HepG2 (cell line): ENCODE results near the gene C2orf42. TPM values are rescaled to one million over a fixed set of nuclear protein-coding genes. Genes with fewer than 3 reads are reported as not detected.

Experiments
- ATF7 ChIP-seq, 2 experiments: fragments of 450-650 bp in 1 of 2; sonication (generic) in 1 of 2; formaldehyde crosslinking in 1 of 2; IDR thresholded peaks; 2 replicates each; pipeline versions ENCODE4 v1.4.0 to v1.6.1; 2016 to 2020; ENCODE audit warnings: antibody characterized with exemption in 1 of 2, mild to moderate bottlenecking in 1 of 2, missing genetic modification reagents in 1 of 2
- CBX2 ChIP-seq, 2 experiments: fragments of 200-600 bp in 1 of 2; sonication (generic); formaldehyde crosslinking in 1 of 2; IDR thresholded peaks; 2 replicates each; pipeline versions ENCODE4 v1.7.0 to v1.8.1; 2018 to 2022; ENCODE audit warnings: low read depth in 2 of 2, low read length in 1 of 2, mild to moderate bottlenecking in 1 of 2, missing genetic modification reagents in 1 of 2
- GABPA ChIP-seq, 2 experiments: IDR thresholded peaks; 2 replicates each; pipeline ENCODE4 v1.6.1; 2011 to 2016; ENCODE audit warnings: low read depth in 2 of 2, low read length in 1 of 2, missing biosample characterization in 1 of 2, missing genetic modification characterization in 1 of 2
- ISX ChIP-seq: sonication (generic); formaldehyde crosslinking; conservative IDR thresholded peaks from 2 replicates; pipeline ENCODE4 v1.5.0; 2020; ENCODE audit warnings: missing genetic modification reagents
- MED1 ChIP-seq: sonication (generic); formaldehyde crosslinking; IDR thresholded peaks from 2 replicates; pipeline ENCODE4 v1.4.0; 2020; ENCODE audit warnings: missing genetic modification reagents
- PPARG ChIP-seq: conservative IDR thresholded peaks from 2 replicates; pipeline ENCODE4 v1.6.1; 2016; ENCODE audit warnings: missing biosample characterization, missing genetic modification reagents
- RCOR2 ChIP-seq: IDR thresholded peaks from 2 replicates; pipeline ENCODE4 v1.6.1; 2016; ENCODE audit warnings: missing biosample characterization, missing genetic modification reagents
- SATB2 ChIP-seq: sonication (generic); formaldehyde crosslinking; IDR thresholded peaks from 2 replicates; pipeline ENCODE4 v1.5.0; 2020; ENCODE audit warnings: missing genetic modification reagents
- SIN3A ChIP-seq: IDR thresholded peaks from 2 replicates; pipeline ENCODE4 v1.6.1; 2011; ENCODE audit warnings: low read depth, mild to moderate bottlenecking, control low read depth, low read length, borderline replicate concordance
- SMAD3 ChIP-seq: sonication (generic); formaldehyde crosslinking; IDR thresholded peaks from 2 replicates; pipeline ENCODE4 v1.4.0; 2020; ENCODE audit warnings: missing genetic modification reagents
- SP140L ChIP-seq: sonication (generic); formaldehyde crosslinking; IDR thresholded peaks from 2 replicates; pipeline ENCODE4 v1.4.0; 2020; ENCODE audit warnings: missing genetic modification reagents, borderline replicate concordance
- SRF ChIP-seq: IDR thresholded peaks from 2 replicates; pipeline ENCODE4 v1.6.1; 2011; ENCODE audit warnings: mild to moderate bottlenecking, low read depth, low read length, moderate library complexity
- SRY ChIP-seq: sonication (generic); formaldehyde crosslinking; IDR thresholded peaks from 2 replicates; pipeline ENCODE4 v1.8.0; 2022; ENCODE audit warnings: mild to moderate bottlenecking, missing genetic modification reagents
- ZBTB43 ChIP-seq: sonication (generic); formaldehyde crosslinking; conservative IDR thresholded peaks from 2 replicates; pipeline ENCODE4 v1.4.0; 2020; ENCODE audit warnings: missing genetic modification reagents
- ZNF235 ChIP-seq: sonication (generic); formaldehyde crosslinking; IDR thresholded peaks from 2 replicates; pipeline ENCODE4 v1.8.1; 2023; ENCODE audit warnings: mild to moderate bottlenecking, missing genetic modification reagents, borderline replicate concordance
- ZNF256 ChIP-seq: sonication (generic); formaldehyde crosslinking; conservative IDR thresholded peaks from 2 replicates; pipeline ENCODE4 v1.4.0; 2020; ENCODE audit warnings: missing genetic modification reagents
- ZNF569 ChIP-seq: sonication (generic); formaldehyde crosslinking; IDR thresholded peaks from 2 replicates; pipeline ENCODE4 v1.5.0; 2020; ENCODE audit warnings: mild to moderate bottlenecking, missing genetic modification reagents, moderate library complexity, borderline replicate concordance
- ZNF652 ChIP-seq: IDR thresholded peaks from 2 replicates; pipeline ENCODE4 v1.6.1; 2016; ENCODE audit warnings: low read depth, borderline replicate concordance
- ZNF768 ChIP-seq: sonication (generic); formaldehyde crosslinking; IDR thresholded peaks from 2 replicates; pipeline ENCODE4 v1.4.0; 2020; ENCODE audit warnings: missing genetic modification reagents
- polyA plus RNA-seq, 8 experiments: library from polyadenylated mRNA; depleted of rRNA in 3 of 8; stranded (reverse) in 7 of 8; unstranded in 1 of 8; fragments of >200 nt; fragmentation: Illumina TruSeq in 4 of 8; extraction: Trizol in 4 of 8; gene quantifications; 2 replicates each; pipeline versions ENCODE4 v1.2.1 to v1.2.3, GENCODE V29; 2011 to 2016; ENCODE audit warnings: low read depth in 4 of 8, missing spikeins in 1 of 8, mixed read lengths in 1 of 8; ENCODE audit not compliant: insufficient read depth in 1 of 8
- total RNA-seq, 5 experiments: library from RNA; depleted of rRNA; stranded (reverse); fragments of >200 nt; fragmentation: Illumina TruSeq; extraction: Trizol; gene quantifications; 2 replicates each; pipeline ENCODE4 v1.2.3, GENCODE V29; 2016; ENCODE audit warnings: low read depth in 1 of 5
- TF ChIP-seq, protein P1 (sequence below): sonication (generic); formaldehyde crosslinking; conservative IDR thresholded peaks from 2 replicates; pipeline ENCODE4 v1.4.0; 2020; ENCODE audit warnings: mild to moderate bottlenecking, missing genetic modification reagents, moderate library complexity
- TF ChIP-seq, protein P2 (sequence below): sonication (generic); formaldehyde crosslinking; IDR thresholded peaks from 2 replicates; pipeline ENCODE4 v1.5.0; 2020; ENCODE audit warnings: missing genetic modification reagents, mild to moderate bottlenecking, borderline replicate concordance
- TF ChIP-seq, protein P3 (sequence below): sonication (generic); formaldehyde crosslinking; IDR thresholded peaks from 2 replicates; pipeline ENCODE4 v1.4.0; 2020; ENCODE audit warnings: missing genetic modification reagents, mild to moderate bottlenecking, borderline replicate concordance

The C2orf42 gene
- total and polyA plus RNA-seq, 2 of the 13 experiments (the other 11 are each of a cell fraction or from before 2014, with no cell fraction given), result 9.3 to 9.9 TPM

GRCh38 chr2:70141902-70142589 lies 48.8 kb downstream of the C2orf42 start (continued):
- TF ChIP-seq SMAD3 (CRISPR knock-in tag) (no peak), SATB2 (CRISPR knock-in tag) (peak; percentile 18; the same call in 1 of the 2 replicates), SIN3A (no peak), ATF7 (IDR thresholded peaks at IDR 0.05) (no peak), ATF7 (CRISPR knock-in tag; IDR thresholded peaks at IDR 0.05) (no peak), MED1 (CRISPR knock-in tag) (no peak), SRY (CRISPR knock-in tag) (peak; percentile 31), SP140L (CRISPR knock-in tag) (0 out of 2 replicates have a peak, but pooled peaks have one; percentile 11), ZBTB43 (CRISPR knock-in tag) (no peak; the same call in none of the 2 replicates), ZNF256 (CRISPR knock-in tag) (no peak), SRF (no peak), ZNF652 (CRISPR knock-in tag) (no peak), PPARG (CRISPR knock-in tag) (0 out of 2 replicates have a peak, but pooled peaks have one; percentile 1), ZNF768 (peak; percentile 43), RCOR2 (CRISPR knock-in tag) (no peak), GABPA (IDR thresholded peaks at IDR 0.05; ENCODE audit: low read depth, low read length) (no peak), GABPA (CRISPR knock-in tag; IDR thresholded peaks at IDR 0.05; ENCODE audit: low read depth) (no peak), ZNF235 (CRISPR knock-in tag) (peak; percentile 93), CBX2 (IDR thresholded peaks at IDR 0.05; ENCODE audit: low read depth, low read length) (no peak), CBX2 (CRISPR knock-in tag; IDR thresholded peaks at IDR 0.05; ENCODE audit: low read depth) (0 out of 2 replicates have a peak, but pooled peaks have one; percentile 58), ZNF569 (CRISPR knock-in tag) (no peak), ISX (CRISPR knock-in tag) (peak; percentile 60; the same call in 1 of the 2 replicates)
- TF ChIP-seq, protein P1, sequence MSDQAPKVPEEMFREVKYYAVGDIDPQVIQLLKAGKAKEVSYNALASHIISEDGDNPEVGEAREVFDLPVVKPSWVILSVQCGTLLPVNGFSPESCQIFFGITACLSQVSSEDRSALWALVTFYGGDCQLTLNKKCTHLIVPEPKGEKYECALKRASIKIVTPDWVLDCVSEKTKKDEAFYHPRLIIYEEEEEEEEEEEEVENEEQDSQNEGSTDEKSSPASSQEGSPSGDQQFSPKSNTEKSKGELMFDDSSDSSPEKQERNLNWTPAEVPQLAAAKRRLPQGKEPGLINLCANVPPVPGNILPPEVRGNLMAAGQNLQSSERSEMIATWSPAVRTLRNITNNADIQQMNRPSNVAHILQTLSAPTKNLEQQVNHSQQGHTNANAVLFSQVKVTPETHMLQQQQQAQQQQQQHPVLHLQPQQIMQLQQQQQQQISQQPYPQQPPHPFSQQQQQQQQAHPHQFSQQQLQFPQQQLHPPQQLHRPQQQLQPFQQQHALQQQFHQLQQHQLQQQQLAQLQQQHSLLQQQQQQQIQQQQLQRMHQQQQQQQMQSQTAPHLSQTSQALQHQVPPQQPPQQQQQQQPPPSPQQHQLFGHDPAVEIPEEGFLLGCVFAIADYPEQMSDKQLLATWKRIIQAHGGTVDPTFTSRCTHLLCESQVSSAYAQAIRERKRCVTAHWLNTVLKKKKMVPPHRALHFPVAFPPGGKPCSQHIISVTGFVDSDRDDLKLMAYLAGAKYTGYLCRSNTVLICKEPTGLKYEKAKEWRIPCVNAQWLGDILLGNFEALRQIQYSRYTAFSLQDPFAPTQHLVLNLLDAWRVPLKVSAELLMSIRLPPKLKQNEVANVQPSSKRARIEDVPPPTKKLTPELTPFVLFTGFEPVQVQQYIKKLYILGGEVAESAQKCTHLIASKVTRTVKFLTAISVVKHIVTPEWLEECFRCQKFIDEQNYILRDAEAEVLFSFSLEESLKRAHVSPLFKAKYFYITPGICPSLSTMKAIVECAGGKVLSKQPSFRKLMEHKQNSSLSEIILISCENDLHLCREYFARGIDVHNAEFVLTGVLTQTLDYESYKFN (CRISPR knock-in tag), result no peak
- TF ChIP-seq, protein P2, sequence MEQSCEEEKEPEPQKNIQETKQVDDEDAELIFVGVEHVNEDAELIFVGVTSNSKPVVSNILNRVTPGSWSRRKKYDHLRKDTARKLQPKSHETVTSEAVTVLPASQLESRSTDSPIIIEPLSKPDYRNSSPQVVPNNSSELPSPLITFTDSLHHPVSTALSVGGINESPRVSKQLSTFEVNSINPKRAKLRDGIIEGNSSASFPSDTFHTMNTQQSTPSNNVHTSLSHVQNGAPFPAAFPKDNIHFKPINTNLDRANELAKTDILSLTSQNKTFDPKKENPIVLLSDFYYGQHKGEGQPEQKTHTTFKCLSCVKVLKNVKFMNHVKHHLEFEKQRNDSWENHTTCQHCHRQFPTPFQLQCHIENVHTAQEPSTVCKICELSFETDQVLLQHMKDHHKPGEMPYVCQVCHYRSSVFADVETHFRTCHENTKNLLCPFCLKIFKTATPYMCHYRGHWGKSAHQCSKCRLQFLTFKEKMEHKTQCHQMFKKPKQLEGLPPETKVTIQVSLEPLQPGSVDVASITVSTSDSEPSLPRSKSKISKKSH (CRISPR knock-in tag), result 0 out of 2 replicates have a peak, but pooled peaks have one; percentile 19
- TF ChIP-seq, protein P3, sequence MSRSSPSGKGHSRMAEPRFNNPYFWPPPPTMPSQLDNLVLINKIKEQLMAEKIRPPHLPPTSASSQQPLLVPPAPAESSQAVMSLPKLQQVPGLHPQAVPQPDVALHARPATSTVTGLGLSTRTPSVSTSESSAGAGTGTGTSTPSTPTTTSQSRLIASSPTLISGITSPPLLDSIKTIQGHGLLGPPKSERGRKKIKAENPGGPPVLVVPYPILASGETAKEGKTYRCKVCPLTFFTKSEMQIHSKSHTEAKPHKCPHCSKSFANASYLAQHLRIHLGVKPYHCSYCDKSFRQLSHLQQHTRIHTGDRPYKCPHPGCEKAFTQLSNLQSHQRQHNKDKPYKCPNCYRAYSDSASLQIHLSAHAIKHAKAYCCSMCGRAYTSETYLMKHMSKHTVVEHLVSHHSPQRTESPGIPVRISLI, result no peak
